Measurements from ENCODE around the gene ACOD1. TPM values are rescaled to one million over a fixed set of nuclear protein-coding genes. Genes with fewer than 3 reads are reported as not detected.
A peak's percentile ranks its signal among the peaks of the same experiment; 100 is the strongest.
"Not testable (repeated sequence)": the region's sequence is repeated elsewhere in the genome, so short reads cannot be mapped to it uniquely, and the experiment has no call there.

Gene ACOD1
- total and polyA plus RNA-seq, 3 donors from 2014 or later = 0.12 TPM; not detected in 2

DNA sequence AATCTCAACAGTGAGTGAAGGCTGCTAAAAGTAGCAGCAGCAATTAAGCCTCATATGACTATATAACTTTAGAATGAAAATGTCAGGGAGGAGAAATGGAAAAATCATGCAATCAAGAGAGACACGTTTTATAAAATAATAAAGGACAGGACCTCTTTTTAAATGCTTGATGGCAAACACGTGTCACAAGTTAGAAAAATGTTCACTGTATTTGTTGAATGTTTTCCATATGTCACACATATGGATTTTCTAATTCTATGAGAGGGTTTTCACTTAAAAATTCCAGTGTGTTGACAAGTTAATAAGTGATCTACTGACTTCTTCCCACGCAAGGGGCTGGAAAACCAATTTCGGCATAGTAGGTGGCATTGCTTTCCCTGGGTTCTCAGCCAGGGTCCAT is 34.4 kb upstream of the ACOD1 start:
- intact Hi-C loops (cut with DNase I; ENCODE audit: low total_unique reads) = no loop called here
- no peaks in the 10 kb centered on the region for H3K4me1 ChIP-seq
- no peaks in the 10 kb centered on the region for H3K27me3 ChIP-seq
- H3K27ac ChIP-seq = no peak overlapping the region
- no peak for DNase-seq
- H3K4me3 ChIP-seq = no peak overlapping the region
- H3K36me3 ChIP-seq (ENCODE audit: low read depth, missing control alignments) = no peaks in the 10 kb centered on the region
- 87 to 92% methylated on average over 4 of the region's 4 CpGs for WGBS, 2 donors
- H3K9me3 ChIP-seq = no peaks in the 10 kb centered on the region
- TF ChIP-seq, protein P1, sequence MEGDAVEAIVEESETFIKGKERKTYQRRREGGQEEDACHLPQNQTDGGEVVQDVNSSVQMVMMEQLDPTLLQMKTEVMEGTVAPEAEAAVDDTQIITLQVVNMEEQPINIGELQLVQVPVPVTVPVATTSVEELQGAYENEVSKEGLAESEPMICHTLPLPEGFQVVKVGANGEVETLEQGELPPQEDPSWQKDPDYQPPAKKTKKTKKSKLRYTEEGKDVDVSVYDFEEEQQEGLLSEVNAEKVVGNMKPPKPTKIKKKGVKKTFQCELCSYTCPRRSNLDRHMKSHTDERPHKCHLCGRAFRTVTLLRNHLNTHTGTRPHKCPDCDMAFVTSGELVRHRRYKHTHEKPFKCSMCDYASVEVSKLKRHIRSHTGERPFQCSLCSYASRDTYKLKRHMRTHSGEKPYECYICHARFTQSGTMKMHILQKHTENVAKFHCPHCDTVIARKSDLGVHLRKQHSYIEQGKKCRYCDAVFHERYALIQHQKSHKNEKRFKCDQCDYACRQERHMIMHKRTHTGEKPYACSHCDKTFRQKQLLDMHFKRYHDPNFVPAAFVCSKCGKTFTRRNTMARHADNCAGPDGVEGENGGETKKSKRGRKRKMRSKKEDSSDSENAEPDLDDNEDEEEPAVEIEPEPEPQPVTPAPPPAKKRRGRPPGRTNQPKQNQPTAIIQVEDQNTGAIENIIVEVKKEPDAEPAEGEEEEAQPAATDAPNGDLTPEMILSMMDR (IDR thresholded peaks at IDR 0.05) = no peak
- TF ChIP-seq POLR2A (IDR thresholded peaks at IDR 0.05) = no peak

DNA sequence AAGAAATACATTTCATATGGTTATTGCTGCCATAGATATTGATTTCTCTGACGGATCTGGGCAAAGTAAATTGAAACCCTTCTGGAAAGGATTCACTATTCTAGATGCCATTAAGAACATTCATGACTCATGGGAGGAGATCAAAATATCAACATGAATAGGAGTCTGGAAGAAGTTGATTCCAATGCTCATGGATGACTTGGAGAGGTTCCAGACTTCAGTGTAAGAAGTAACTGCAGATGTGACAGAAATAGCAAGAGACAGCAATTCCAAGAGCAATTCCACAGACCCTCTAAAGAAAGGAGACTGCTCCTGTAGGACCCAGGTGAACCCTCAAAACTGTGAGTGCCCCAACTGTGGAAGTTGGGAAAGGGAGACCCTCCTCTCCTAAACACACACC is 31.2 kb upstream of the ACOD1 start:
- no peaks in the 10 kb centered on the region for H3K36me3 ChIP-seq (ENCODE audit: low read depth, missing control alignments)
- H3K4me3 ChIP-seq = no peak overlapping the region
- H3K27ac ChIP-seq = peak overlapping the region in 1 of 2 donors; percentile 33
- H3K4me1 ChIP-seq = no peaks in the 10 kb centered on the region
- H3K9me3 ChIP-seq = no peaks in the 10 kb centered on the region
- no peak for TF ChIP-seq POLR2A (IDR thresholded peaks at IDR 0.05)
- TF ChIP-seq, protein P1 (IDR thresholded peaks at IDR 0.05) = no peak
- WGBS, 2 donors = 86 to 89% methylated on average over 1 of the region's 1 CpG
- intact Hi-C loops (cut with DNase I; ENCODE audit: low total_unique reads) = no loop called here
- no peak for DNase-seq
- no peaks in the 10 kb centered on the region for H3K27me3 ChIP-seq

DNA sequence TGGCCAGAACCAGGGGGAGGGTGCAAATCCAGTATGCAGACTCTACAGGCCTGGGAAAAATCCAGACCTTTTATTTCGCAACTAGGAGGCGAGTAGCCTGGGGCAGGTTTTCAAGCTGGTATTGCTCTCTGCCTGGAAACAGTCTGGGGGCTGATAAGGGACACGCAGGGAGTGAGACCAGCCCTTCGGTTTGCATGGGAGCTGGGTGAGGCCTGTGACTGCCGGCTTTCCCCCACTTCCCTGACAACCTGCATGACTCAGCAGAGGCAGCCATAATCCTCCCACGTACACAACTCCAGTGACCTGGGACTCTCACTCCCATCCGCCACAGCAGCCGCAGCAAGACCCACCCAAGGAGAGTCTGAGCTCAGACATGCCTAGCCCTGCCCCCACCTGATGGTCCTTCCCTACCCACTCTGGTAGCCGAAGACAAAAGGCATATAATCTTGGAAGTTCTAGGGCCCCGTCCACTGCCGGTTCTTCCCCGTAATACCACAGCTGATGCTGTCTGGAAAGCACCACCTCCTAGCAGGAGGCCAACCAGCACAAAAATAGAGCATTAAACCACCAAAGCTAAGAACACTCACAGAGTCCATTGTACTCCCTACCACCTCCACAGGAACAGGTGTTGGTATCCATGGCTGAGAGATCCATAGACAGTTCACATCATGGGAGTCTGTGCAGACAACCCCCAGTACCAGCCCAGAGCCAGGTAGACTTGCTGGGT is 30.4 kb upstream of the ACOD1 start:
- peak overlapping the region in 1 of 2 donors; percentile 33 for H3K27ac ChIP-seq
- WGBS, 2 donors = 72 to 80% methylated on average over 11 to 12 of the region's 12 CpGs
- intact Hi-C loops (cut with DNase I; ENCODE audit: low total_unique reads) = not testable (repeated sequence)

DNA sequence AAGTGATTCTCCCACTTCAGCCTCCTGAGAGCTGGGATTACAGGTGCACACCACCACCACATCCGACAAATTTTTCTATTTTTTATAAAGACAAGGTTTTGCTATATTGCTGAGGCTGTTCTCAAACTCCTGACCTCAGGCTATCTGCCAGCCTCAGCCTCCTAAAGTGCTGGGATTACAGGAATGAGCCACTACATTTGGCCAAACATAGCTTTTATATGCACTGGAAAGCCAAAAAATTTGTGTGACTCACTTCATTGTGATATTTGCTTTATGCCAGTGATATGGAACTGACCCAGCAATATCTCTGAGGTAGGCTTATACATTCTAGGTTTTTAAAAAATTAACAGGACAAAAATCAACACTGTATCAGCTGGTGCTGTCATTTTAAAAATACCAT is 26.8 kb upstream of the ACOD1 start:
- H3K4me3 ChIP-seq = no peak overlapping the region
- H3K36me3 ChIP-seq (ENCODE audit: low read depth, missing control alignments) = no peaks in the 10 kb centered on the region
- intact Hi-C loops (cut with DNase I; ENCODE audit: low total_unique reads) = no loop called here
- H3K4me1 ChIP-seq = no peaks in the 10 kb centered on the region
- H3K27me3 ChIP-seq = no peaks in the 10 kb centered on the region
- no peaks in the 10 kb centered on the region for H3K9me3 ChIP-seq
- no peak overlapping the region for H3K27ac ChIP-seq
- no peak for DNase-seq
- no peak for TF ChIP-seq POLR2A (IDR thresholded peaks at IDR 0.05)
- TF ChIP-seq, protein P1 (IDR thresholded peaks at IDR 0.05) = no peak
- WGBS, 2 donors = 100% methylated on average over 1 of the region's 1 CpG

More for the DNA sequence above, 30.4 kb upstream of the ACOD1 start:
- H3K27me3 ChIP-seq; H3K9me3 ChIP-seq; H3K36me3 ChIP-seq (ENCODE audit: low read depth, missing control alignments); H3K4me3 ChIP-seq; H3K4me1 ChIP-seq: not testable (repeated sequence)
- peak; percentile 33 for DNase-seq

DNA sequence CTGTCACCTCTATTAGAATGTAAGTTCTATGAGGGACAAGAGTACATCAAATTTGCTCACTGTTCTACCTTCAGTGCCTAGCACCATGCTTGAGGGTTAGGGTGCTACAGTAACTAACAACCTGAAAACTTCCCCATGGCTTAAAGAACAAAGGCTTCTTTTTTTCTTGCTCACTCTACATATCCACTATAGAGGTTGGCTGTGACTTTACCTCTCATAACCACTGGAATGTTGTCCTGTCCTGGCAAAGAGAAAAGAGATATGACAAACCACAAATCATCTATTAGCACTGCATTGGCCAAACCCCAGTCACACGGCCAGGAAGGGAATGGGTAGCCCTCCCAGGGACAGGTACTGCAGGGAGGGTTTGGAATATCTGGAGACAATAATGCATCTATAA is 23.2 kb upstream of the ACOD1 start:
- Histone ChIP-seq H3K27ac (no peak overlapping the region), H3K4me1 (no peaks in the 10 kb centered on the region), H3K9me3 (no peaks in the 10 kb centered on the region), H3K4me3 (no peak overlapping the region), H3K36me3 (ENCODE audit: low read depth, missing control alignments) (no peaks in the 10 kb centered on the region), H3K27me3 (no peaks in the 10 kb centered on the region)
- intact Hi-C loops (cut with DNase I; ENCODE audit: low total_unique reads) = no loop called here
- no peak for DNase-seq
- no peak for TF ChIP-seq POLR2A (IDR thresholded peaks at IDR 0.05)
- TF ChIP-seq, protein P1 (IDR thresholded peaks at IDR 0.05) = no peak
- WGBS, 2 donors = 91 to 100% methylated on average over 1 of the region's 1 CpG
